HepG2 (cell line): ENCODE data around the gene CAND2. TPM values are rescaled to one million over a fixed set of nuclear protein-coding genes. Genes with fewer than 3 reads are reported as not detected.

Experiments
- ATRX ChIP-seq: sonication (generic); formaldehyde crosslinking; IDR thresholded peaks from 2 replicates; pipeline ENCODE4 v1.4.0; 2020; ENCODE audit warnings: missing genetic modification reagents, borderline replicate concordance
- CBX2 ChIP-seq, 2 experiments: fragments of 200-600 bp in 1 of 2; sonication (generic); formaldehyde crosslinking in 1 of 2; IDR thresholded peaks; 2 replicates each; pipeline versions ENCODE4 v1.7.0 to v1.8.1; 2018 to 2022; ENCODE audit warnings: low read depth in 2 of 2, low read length in 1 of 2, mild to moderate bottlenecking in 1 of 2, missing genetic modification reagents in 1 of 2
- DZIP1 ChIP-seq: sonication (generic); formaldehyde crosslinking; IDR thresholded peaks from 2 replicates; pipeline ENCODE4 v1.5.0; 2020; ENCODE audit warnings: mild to moderate bottlenecking, missing genetic modification reagents
- E2F1 ChIP-seq: sonication (generic); formaldehyde crosslinking; IDR thresholded peaks from 2 replicates; pipeline ENCODE4 v1.5.0; 2020; ENCODE audit warnings: missing genetic modification reagents
- FOXK2 ChIP-seq: fragments of 450-650 bp; IDR thresholded peaks from 2 replicates; pipeline ENCODE4 v1.6.1; 2016
- GTF2F1 ChIP-seq: fragments of 150-350 bp; IDR thresholded peaks from 2 replicates; pipeline ENCODE4 v1.6.1; 2014; ENCODE audit warnings: low read length
- HOXD1 ChIP-seq: sonication (generic); formaldehyde crosslinking; IDR thresholded peaks from 2 replicates; pipeline ENCODE4 v1.5.0; 2020; ENCODE audit warnings: missing genetic modification reagents
- ISX ChIP-seq: sonication (generic); formaldehyde crosslinking; conservative IDR thresholded peaks from 2 replicates; pipeline ENCODE4 v1.5.0; 2020; ENCODE audit warnings: missing genetic modification reagents
- KMT2B ChIP-seq: IDR thresholded peaks from 2 replicates; pipeline ENCODE4 v1.6.1; 2016; ENCODE audit warnings: missing genetic modification reagents, missing compliant biosample characterization
- MEIS1 ChIP-seq: sonication (generic); formaldehyde crosslinking; IDR thresholded peaks from 2 replicates; pipeline ENCODE4 v1.9.0; 2021; ENCODE audit warnings: mild to moderate bottlenecking, missing genetic modification reagents, moderate library complexity, borderline replicate concordance
- MIXL1 ChIP-seq: IDR thresholded peaks from 2 replicates; pipeline ENCODE4 v1.6.1; 2016
- MTA1 ChIP-seq: sonication (generic); formaldehyde crosslinking; IDR thresholded peaks from 2 replicates; pipeline ENCODE4 v1.4.0; 2020; ENCODE audit warnings: missing genetic modification reagents, mild to moderate bottlenecking, borderline replicate concordance
- MXD4 ChIP-seq: IDR thresholded peaks from 2 replicates; pipeline ENCODE4 v1.6.1; 2016; ENCODE audit warnings: mild to moderate bottlenecking, missing biosample characterization, missing genetic modification reagents
- RORA ChIP-seq: sonication (generic); formaldehyde crosslinking; IDR thresholded peaks from 2 replicates; pipeline ENCODE4 v1.5.0; 2020; ENCODE audit warnings: mild to moderate bottlenecking, missing genetic modification reagents, moderate library complexity
- SRY ChIP-seq: sonication (generic); formaldehyde crosslinking; IDR thresholded peaks from 2 replicates; pipeline ENCODE4 v1.8.0; 2022; ENCODE audit warnings: mild to moderate bottlenecking, missing genetic modification reagents
- YEATS4 ChIP-seq: sonication (generic); formaldehyde crosslinking; IDR thresholded peaks from 2 replicates; pipeline ENCODE4 v1.4.0; 2020; ENCODE audit warnings: missing genetic modification reagents, borderline replicate concordance
- ZBTB8A ChIP-seq: sonication (generic); formaldehyde crosslinking; IDR thresholded peaks from 2 replicates; pipeline ENCODE4 v1.4.0; 2020; ENCODE audit warnings: mild to moderate bottlenecking, low read depth, missing genetic modification reagents, borderline replicate concordance
- ZFP36L2 ChIP-seq: sonication (generic); formaldehyde crosslinking; IDR thresholded peaks from 2 replicates; pipeline ENCODE4 v1.4.0; 2020; ENCODE audit warnings: missing genetic modification reagents
- ZMAT3 ChIP-seq: sonication (generic); formaldehyde crosslinking; conservative IDR thresholded peaks from 2 replicates; pipeline ENCODE4 v1.7.0; 2021; ENCODE audit warnings: missing genetic modification reagents
- ZNF460 ChIP-seq: sonication (generic); formaldehyde crosslinking; IDR thresholded peaks from 2 replicates; pipeline ENCODE4 v1.5.1; 2020; ENCODE audit warnings: missing genetic modification reagents, mild to moderate bottlenecking, borderline replicate concordance
- ZNF703 ChIP-seq: sonication (generic); formaldehyde crosslinking; IDR thresholded peaks from 2 replicates; pipeline ENCODE4 v1.5.1; 2020; ENCODE audit warnings: missing genetic modification reagents, mild to moderate bottlenecking, moderate library complexity, borderline replicate concordance
- ZNF770 ChIP-seq: sonication (generic); formaldehyde crosslinking; IDR thresholded peaks from 2 replicates; pipeline ENCODE4 v1.5.0; 2020; ENCODE audit warnings: mild to moderate bottlenecking, missing genetic modification reagents
- polyA plus RNA-seq, 8 experiments: library from polyadenylated mRNA; depleted of rRNA in 3 of 8; stranded (reverse) in 7 of 8; unstranded in 1 of 8; fragments of >200 nt; fragmentation: Illumina TruSeq in 4 of 8; extraction: Trizol in 4 of 8; gene quantifications; 2 replicates each; pipeline versions ENCODE4 v1.2.1 to v1.2.3, GENCODE V29; 2011 to 2016; ENCODE audit warnings: low read depth in 4 of 8, missing spikeins in 1 of 8, mixed read lengths in 1 of 8; ENCODE audit not compliant: insufficient read depth in 1 of 8
- total RNA-seq, 5 experiments: library from RNA; depleted of rRNA; stranded (reverse); fragments of >200 nt; fragmentation: Illumina TruSeq; extraction: Trizol; gene quantifications; 2 replicates each; pipeline ENCODE4 v1.2.3, GENCODE V29; 2016; ENCODE audit warnings: low read depth in 1 of 5
- TF ChIP-seq, protein P1 (sequence below): sonication (generic); formaldehyde crosslinking; IDR thresholded peaks from 2 replicates; pipeline ENCODE4 v1.8.1; 2023; ENCODE audit warnings: missing genetic modification reagents, inconsistent platforms, borderline replicate concordance

Gene CAND2
- total and polyA plus RNA-seq, 2 of the 13 experiments (the other 11 are each of a cell fraction or from before 2014, with no cell fraction given) = 0.01 TPM; not detected in 1

DNA sequence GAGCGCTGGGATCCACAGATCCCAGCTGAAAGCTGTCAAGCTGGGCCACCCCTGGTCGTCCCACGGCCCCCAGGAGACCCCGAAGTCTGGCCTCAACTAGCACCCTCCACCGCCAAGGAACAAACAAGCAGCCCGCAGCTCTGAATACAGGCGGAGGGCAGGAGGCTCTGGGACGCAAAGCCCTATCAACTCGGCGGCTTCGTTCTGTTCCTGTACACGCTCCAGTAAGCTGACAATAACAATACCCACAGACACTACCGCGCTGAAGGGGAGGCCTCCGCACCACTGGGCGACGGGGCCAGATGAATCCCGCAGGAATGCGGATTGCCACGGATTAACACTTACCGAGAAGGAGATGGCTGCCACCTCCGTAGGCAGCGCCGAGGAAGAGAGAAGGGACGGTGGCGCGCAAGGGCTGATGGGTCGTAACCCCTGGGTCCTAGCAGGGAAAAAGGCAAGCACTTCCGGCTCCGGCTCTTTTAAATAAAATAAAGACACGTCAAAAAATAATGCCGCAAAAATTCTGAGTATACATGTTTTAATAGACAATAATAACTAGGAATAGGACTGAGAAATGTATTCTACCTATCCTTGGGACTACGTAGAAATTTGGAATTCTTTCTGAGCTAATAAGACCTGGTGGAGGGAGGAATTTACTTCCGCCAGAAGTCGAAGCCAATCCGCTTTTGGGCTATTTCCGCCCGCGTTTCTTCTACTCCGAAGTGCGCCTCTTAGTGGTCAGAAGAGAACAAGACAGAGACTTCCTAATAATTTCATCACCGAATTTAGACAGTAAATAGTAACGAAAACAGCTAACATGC, 44.9 kb downstream of the CAND2 start, which contains the start of gene RPL32 (continued):
- TF ChIP-seq YEATS4 (CRISPR knock-in tag) (peak; percentile 98), RORA (CRISPR knock-in tag) (no peak), ZNF770 (CRISPR knock-in tag) (peak; percentile 35; the same call in 1 of the 2 replicates), ZNF460 (no peak), ZMAT3 (CRISPR knock-in tag) (no peak), ZBTB8A (CRISPR knock-in tag) (no peak), GTF2F1 (no peak; the same call in 1 of the 2 replicates), MXD4 (CRISPR knock-in tag) (peak; percentile 77), E2F1 (CRISPR knock-in tag) (peak; percentile 80), KMT2B (CRISPR knock-in tag) (peak; percentile 69; the same call in 1 of the 2 replicates), ISX (CRISPR knock-in tag) (no peak; the same call in 1 of the 2 replicates), SRY (peak; percentile 94; the same call in 1 of the 2 replicates), ATRX (CRISPR knock-in tag) (no peak), MEIS1 (CRISPR knock-in tag) (no peak), CBX2 (IDR thresholded peaks at IDR 0.05; ENCODE audit: low read depth, low read length) (no peak), CBX2 (CRISPR knock-in tag; IDR thresholded peaks at IDR 0.05; ENCODE audit: low read depth) (no peak), MTA1 (CRISPR knock-in tag) (0 out of 2 replicates have a peak, but pooled peaks have one; percentile 21), FOXK2 (0 out of 2 replicates have a peak, but pooled peaks have one; percentile 51), DZIP1 (CRISPR knock-in tag) (0 out of 2 replicates have a peak, but pooled peaks have one; percentile 14), MIXL1 (CRISPR knock-in tag) (0 out of 2 replicates have a peak, but pooled peaks have one; percentile 12), ZFP36L2 (CRISPR knock-in tag) (no peak), HOXD1 (CRISPR knock-in tag) (0 out of 2 replicates have a peak, but pooled peaks have one; percentile 55), ZNF703 (CRISPR knock-in tag) (no peak)
- TF ChIP-seq, protein P1, sequence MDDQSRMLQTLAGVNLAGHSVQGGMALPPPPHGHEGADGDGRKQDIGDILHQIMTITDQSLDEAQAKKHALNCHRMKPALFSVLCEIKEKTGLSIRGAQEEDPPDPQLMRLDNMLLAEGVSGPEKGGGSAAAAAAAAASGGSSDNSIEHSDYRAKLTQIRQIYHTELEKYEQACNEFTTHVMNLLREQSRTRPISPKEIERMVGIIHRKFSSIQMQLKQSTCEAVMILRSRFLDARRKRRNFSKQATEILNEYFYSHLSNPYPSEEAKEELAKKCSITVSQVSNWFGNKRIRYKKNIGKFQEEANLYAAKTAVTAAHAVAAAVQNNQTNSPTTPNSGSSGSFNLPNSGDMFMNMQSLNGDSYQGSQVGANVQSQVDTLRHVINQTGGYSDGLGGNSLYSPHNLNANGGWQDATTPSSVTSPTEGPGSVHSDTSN (CRISPR knock-in tag) = no peak
